Stimulated activated CD8-positive, alpha-beta memory T cell treated with anti-CD3 and anti-CD28 coated beads, Interleukin-4, amount 100 ng/mL, for 1 hour (primary cell): ENCODE measurements around the gene C1S.
"Not testable (repeated sequence)": the region's sequence is repeated elsewhere in the genome, so short reads cannot be mapped to it uniquely, and the experiment has no call there.

Source experiments
- DNase-seq, 2 donors: peaks; one replicate each; pipeline ENCODE4 v3.0.0-alpha.2; 2020; ENCODE audit warnings: low read depth in 2 of 2, low spot score in 1 of 2

Gene C1S

DNA sequence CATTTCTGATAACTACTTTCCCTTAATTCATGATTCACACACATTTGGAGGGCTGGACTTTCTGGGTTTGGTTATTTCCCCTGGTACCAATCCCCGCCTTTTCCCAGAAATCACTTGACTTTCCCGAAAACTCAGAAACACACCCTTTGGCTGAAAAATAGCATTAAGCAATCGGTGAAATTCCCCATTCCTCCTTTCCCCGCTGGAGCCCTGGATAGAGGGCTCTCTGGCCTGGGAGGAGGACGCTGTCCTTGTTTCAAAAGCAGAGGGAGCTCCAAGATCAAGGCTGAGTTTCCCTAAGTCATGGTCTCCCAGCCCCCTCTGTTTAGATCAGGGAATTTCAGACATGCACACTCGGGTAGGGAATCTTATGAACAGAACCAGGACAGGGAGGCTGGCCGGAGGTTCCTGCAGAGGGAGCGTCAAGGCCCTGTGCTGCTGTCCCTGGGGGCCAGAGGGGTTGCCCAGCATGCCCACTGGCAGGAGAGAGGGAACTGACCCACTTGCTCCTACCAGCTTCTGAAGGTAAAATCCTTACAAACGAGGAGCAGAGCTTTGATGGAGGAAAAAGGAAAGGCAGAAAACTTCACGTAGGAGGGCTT, at the start of gene C1S:
Gene C1S, plus strand, starts transcription at position 366 of the 602 bp plus-strand sequence. CDS start 1,195 bp downstream, outside the sequence.
- no peak for DNase-seq

DNA sequence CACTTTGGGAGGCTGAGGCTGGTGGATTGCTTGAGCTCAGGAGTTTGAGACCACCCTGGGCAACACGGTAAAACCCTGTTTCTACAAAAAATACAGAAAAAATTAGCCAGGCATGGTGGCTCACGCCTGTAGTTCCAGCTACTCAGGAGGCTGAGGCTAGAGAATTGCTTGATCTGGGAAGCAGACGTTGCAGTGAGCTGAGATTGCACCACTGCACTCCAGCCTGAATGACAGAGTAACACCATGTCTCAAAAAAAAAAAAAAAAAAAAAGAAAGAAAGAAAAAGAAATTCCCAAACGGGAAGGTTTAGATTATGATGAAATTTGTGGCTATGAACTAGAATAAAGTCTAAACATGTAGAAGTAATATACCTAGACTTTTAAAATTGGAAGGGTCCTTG, 49.1 kb upstream of the C1S start:
- not testable (repeated sequence) for DNase-seq

DNA sequence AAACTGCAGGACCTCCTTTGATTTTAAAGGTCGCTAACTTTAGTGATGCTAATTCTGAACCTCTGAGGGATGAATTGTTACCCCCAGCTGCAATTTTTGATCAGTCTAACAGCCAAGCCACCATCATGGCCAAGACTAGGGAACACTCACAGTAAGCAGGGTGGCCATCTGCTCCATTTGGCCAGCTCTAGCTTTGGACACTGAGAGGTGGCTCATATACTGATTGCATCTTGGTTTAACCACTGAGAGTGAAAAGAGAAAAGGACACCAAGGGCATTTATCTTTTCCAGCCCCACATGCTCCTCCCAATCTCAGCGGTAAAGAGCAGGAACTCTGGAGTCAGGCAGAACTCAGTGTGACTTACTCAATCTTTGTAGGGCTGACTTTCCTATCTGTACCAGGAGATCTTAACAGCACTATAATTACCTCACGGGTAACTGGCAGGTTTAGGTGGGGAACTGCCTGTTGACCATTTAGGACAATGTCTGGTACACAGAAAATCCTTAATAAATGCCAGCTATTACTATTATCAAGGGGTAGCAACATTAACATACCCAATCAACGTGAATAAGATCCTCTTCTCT, 48.4 kb upstream of the C1S start:
- no peak for DNase-seq

DNA sequence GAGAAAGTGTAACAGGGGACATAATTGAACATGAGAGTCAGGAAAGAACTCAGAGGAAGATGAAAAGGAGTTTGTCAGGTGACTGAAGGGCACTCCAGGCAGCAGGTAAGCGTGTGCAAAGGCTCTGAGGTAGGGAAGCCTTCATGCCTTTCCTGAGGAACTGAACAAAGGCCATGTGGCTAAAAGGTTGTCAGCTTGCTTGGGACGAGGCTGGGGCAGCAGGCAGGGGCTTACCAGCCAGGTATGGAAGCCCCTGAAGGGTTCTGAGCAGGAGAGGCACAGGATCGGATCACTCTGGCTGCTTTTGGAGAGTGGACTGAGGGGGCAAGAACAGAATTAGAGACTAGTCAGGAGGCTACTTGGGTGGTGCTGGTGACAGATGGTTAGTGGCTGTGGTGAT, 47.4 kb upstream of the C1S start:
- DNase-seq: no peak

DNA sequence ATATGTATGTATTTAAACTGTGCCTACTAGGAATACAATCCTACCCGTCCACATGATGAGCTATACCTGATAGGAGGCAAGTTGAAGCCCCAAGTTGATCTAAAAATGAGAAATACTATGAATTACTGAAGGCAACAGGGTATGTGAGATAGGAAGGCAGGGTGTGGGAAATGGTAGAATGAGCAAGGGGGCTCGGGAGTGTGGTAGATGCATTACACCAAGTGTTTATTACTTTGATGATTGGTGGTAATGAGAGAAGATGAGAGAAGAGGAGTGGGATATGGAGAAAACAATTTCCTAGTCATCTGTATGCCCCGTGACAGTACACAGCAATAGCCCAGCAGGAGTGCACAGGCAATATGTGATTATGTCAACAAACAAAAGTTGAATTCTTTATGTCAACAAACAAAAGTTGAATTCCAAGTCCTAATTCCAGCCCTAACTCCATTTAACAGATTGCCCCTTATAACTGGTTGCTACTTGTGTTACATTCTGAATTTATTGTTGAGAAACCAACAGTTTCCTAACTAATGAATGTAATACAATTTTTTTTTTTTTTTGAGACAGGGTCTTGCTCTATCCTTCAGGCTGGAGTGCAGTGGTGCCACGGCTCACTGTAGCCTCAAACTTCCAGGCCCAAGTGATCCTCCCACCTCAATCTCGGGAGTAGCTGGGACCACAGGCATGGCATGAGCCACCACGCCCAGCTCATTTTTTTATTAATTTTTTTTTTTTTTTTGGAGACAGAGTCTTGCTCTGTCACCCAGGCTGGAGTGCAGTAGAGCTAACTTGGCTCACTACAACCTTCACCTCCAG, 44.8 kb upstream of the C1S start:
- DNase-seq: no peak

DNA sequence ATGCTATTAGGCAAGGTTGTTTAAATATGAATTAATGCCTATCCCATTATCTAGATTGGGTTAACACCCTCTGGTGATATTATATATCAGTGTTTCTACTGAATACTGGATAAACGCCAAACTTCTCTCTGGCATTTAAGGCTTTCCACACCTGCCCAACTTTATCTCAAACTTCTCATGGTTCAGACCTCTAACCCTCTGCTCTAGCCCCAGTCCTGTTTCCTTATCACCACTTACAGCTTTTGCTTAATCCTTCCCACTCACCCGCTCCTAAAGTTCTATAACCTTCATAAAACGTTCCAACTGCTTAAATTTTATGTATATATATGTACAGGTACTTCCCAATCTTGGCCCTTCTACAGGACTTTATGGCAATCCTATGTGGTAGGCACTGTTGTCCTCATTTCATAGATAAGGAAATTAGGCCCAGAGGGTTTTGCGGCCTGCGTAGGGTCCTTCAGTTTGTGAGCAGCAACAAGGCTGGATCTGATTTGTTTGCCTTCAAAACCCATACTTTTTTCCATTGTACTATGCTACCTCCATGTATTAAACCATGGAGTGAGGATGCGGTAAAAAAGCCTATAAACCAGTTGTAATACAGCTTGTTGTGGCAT, 43.5 kb upstream of the C1S start:
- DNase-seq: no peak

DNA sequence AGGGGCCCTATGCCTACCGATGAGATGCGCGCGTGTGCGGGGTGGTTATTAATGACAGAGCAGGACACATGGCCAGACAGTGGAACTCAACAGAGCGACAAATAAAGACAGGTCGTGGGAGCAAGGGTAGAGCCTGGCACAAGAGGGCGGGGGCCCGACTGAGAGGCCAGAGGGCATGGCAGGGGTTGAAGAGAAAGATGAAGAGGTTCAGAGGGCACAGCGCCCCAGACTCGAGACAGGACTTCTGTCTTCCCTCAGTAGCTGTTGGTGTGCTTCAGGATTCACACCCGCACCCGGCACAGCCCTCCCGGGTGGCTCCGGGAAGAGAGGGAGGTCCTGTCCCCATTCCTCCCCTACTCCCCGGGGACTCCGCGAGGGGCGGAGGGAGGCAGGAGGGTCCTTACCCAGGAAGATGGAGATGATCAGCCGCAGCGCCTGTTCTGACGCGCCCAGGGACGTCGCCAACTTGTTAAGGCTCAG, 42.6 kb upstream of the C1S start:
- DNase-seq: no peak

DNA sequence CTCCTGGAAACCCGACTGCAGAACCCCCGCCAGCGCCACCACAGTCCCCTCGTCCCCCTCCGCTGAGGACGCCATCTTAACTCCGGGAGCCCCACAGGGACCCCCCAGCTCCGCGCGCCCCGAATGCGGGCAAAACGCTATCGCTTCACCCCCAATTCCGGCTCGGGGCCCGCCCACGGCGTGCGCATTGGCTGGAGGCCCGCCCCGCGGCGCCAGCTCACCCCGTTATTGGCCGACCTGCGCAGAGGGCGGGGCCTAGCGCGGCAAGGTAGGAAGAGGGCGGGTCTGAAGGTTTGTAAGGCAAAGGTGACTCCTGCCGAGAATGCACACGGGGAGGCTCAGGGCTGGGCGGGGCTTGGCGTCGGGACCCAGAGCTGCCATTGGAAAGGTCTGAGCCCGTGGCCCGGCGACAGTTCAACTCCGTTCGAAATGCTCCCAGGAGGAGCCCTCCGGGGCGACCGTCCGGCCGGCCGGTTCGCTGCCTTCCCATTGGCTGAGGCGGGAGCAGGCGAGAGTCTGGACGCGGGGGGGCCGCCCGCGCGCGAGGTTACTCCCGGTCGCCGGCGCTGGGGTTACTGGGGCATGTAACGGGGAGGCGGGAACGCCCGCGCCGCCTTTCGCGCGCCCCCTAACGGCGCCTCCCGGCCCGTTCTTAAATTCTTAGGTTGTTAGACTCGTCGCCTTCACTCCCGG, 42.0 kb upstream of the C1S start, which contains the start of gene LPCAT3:
Gene LPCAT3, minus strand, starts transcription at position 127 of the 693 bp plus-strand sequence. Its CDS starts 52 bp downstream, at position 75.
- DNase-seq: peak; percentile 78 to 93

DNA sequence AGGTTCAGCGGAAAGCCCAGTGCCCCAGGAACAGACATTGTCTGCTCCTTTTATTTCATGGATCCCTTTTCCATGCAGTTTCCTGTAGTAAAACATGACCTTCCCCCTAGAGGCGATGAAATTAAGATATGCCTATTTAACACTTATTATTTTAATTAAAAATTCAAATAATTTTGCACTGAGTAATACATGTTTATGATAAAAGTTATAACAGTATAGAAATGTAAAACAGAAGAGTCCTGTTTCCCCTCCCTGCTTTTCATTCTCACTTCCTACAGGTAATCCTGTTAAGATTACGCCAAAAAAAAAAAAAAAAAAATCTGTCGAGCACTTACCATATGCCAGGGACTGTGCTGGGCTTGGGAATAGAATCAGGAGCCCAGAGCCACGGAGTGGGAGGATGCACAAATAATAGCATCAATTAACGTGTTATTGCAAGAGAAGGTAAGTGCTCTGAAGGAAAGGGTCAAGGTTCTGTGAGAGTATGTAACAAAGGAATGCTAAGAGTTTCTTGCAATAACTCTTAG, 41.4 kb upstream of the C1S start:
- DNase-seq: no peak

DNA sequence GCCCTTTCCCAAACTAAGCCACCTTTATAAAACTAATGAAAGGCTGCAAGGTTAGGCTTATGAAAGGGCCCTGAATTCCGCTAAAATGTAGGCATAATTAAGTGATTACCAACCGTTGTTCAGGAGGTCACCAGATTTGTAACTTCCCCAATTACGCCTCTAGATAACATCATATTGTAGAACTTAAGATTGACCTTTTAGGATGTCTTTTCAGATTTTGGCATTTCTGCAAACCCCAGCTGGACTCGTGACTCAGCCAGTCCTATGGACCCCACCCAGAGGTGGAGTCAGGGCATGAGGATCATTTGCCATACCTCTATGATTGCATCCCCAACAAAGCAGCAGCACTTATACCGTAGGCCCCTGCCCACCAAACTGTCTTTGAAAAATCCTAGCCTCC, 38.6 kb upstream of the C1S start:
- DNase-seq: no peak

DNA sequence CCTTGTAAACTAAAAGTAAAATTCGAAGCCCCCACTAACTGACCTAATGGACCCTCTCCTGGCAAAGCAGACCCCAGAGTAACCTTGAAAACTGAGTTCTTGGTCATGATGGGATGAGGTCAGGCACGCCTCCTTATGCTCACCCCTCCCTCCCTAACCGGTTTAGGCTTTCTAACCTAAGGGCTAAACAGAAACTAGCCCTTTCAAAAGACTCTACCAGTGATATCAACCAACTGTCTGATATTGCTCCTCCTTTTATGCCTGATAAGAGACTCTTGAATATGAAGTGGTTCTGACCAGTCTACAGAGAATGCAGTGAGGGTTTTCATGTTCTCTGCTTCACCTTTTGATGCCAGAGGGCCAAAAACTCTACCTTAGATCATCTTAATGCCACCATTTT, 37.4 kb upstream of the C1S start:
- no peak for DNase-seq

DNA sequence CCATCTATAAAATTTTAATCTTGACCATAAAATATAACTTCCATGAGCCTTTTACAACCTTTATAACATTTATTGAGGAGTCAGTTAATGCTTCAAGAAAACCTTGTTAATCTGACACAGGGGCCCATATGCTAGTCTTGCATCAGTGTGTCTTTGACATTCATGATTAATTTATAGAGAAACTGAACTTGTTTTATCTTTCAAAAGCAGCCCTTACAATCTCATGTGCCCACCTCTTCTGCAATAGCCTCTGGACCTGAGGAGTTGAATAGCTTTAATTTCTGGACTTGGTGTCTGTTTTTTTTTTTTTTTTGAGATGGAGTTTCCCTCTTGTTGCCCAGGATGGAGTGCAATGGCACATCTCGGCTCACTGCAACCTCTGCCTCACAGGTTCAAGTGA, 33.7 kb upstream of the C1S start:
- DNase-seq: no peak

DNA sequence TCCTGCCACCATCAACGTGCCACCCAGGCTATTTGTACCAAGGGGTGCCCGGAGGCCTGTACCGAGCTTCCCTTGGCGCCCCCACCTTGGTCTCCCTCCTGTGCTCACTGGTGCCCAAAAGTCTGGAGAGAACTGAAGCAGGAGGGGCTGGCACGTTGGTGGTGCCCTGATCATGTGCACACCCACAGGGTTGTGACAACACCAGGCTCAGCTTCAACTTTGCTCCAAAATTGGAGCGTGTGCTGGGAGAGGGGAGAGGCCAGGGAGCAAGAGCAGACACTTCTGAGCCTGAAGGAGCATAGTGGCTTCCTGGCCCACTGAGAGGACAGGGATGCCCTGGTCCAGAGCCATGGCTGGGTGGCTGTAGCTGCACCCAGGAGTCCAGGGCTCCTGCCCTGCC, 29.2 kb upstream of the C1S start:
- DNase-seq: no peak

DNA sequence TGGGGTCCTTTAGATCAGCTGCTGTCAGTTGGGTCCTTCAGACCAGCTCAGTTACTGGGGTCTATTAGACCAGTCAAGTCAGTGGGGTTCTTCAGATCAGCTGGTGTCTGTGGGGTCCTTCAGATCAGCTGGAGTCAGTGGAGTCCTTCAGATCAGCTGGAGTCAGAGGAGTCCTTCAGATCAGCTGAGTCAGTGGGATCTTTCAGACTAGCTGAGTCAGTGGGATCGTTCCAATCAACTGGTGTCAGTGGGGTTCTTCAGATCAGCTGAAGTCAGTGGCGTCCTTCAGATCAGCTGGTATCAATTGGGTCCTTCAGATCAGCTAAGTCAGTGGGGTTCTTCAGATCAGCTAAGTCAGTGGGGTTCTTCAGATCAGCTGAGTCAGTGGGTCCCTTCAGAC, 27.5 kb upstream of the C1S start:
- DNase-seq: no peak

DNA sequence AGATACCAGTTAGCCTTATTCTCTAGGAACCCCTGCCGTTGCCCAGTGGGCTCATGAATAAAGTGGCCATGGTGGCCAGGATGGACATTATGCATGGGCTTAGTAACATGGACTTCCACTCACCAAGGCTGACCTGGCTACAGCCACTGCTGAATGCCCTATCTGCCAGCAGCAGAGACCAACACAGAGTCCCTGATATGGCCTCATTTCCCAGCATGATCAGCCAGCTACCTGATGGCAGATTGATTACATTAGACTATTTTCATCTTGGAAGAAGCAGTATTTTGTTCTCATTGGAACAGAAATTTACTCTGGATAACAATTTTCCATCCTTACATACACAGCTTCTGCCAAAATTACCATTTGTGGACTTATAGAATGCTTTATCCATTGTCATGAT, 26.1 kb upstream of the C1S start:
- no peak for DNase-seq

DNA sequence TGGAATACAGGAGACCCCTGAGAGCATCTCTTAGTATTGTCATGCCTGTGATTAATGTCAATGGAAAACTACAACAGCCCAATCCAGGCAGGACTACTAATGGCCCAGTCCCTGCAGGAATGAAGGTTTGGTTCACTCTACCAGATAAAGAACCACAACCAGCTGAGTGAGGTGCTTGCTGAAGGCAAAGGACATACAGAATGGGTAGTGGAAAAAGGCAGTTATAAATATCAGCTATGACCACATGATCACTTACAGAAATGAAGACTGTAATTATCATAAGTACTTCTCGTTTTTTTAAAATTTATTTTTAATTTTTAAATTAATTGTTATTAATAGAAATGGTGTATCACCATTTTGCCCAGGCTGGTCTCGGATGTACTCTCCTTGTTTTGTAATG, 25.1 kb upstream of the C1S start:
- no peak for DNase-seq

DNA sequence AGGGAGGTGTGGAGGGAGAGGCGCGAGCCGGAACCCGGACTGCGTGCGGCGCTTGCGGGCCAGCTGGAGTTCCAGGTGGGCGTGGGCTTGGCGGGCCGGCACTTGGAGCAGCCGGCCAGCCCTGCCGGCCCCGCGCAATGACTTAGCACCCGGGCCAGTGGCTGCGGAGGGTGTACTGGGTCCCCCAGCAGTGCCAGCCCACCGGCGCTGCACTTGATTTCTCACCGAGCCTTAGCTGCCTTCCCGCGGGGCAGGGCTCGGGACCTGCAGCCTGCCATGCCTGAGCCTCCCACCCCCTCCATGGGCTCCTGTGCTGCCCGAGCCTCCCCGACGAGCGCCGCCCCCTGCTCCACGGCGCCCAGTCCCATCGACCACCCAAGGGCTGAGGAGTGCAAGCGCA, 23.1 kb upstream of the C1S start:
- DNase-seq: not testable (repeated sequence)

DNA sequence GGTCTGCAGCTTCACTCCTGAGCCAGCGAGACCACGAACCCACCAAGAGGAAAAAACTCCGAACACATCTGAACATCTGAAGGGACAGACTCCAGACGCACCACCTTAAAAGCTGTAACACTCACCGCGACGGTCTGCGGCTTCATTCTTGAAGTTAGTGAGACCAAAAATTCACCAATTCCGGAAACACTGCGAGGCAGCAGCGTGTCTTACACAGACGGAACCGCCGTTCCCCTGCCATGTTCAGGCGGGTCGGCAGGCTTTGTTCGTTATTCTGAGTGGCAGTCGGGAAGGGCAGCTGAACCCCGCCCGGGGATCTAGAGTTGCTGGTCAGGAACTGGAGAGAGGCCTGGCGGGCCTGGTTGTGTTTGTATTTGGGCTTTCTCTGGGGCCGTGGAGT, 21.9 kb upstream of the C1S start:
- no peak for DNase-seq

DNA sequence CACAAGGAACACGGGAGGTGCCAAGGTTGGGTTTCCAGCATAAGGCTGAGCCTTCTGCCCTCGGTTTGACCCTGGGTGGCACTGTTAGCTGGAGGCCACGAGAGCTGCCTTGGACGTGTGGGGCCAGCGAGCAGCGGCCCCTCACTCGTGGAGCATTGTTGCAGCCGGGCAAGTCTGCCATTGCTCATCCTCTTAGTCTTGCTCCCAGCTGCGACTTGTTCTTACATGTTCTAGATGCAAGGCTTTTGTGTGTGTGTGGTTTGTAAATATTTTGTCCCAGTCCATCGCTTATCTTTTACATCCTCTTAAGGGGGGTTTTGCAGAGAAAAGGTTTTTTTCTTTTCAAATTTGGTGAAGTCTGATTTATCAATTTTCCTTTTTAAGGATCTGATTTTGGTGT, 21.1 kb upstream of the C1S start:
- DNase-seq: no peak

DNA sequence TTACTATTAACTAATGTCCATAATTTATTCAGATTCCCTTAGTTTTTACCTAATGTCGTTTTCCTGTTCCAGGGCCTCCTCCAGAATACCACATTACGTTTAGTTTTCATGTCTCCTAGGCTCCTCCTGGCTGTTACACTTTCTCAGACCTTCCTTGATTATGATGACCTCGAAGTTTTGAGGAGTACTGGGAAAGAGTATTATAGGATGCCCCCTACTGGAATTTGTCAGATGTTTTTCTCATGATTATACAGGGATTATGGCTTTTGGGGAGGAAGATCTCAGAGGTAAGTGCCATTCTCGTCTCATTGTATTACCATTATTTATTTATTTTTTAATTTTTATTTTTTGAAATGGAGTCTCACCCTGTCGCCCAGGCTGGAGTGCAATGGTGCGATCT, 17.7 kb upstream of the C1S start:
- no peak for DNase-seq

DNA sequence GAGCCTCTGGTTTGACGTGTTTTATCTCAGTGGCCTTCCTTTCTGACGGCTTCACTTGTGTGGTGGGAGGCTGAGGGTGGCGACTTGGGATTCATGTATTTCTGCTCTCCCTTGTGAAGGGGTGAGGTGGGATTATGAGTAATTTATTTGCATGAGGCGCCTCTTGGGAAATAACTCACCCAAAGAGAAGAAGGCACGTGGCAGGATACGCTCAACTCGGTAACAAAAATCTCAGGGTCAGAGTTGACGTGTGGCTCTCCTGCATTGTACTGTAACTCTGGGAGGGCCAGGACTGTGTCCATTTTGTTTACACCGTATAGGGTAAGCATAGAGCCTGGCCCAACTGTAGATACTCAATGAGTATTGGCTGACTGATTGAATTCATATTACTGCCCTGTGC, 14.6 kb upstream of the C1S start:
- no peak for DNase-seq
